ENCODE results near the gene TMEM163. TPM values are rescaled to one million over a fixed set of nuclear protein-coding genes. Genes with fewer than 3 reads are reported as not detected.

TMEM163 gene
- total RNA-seq, 4 donors from 2014 or later: 0.34 to 1.2 TPM; not detected in 2

DNA sequence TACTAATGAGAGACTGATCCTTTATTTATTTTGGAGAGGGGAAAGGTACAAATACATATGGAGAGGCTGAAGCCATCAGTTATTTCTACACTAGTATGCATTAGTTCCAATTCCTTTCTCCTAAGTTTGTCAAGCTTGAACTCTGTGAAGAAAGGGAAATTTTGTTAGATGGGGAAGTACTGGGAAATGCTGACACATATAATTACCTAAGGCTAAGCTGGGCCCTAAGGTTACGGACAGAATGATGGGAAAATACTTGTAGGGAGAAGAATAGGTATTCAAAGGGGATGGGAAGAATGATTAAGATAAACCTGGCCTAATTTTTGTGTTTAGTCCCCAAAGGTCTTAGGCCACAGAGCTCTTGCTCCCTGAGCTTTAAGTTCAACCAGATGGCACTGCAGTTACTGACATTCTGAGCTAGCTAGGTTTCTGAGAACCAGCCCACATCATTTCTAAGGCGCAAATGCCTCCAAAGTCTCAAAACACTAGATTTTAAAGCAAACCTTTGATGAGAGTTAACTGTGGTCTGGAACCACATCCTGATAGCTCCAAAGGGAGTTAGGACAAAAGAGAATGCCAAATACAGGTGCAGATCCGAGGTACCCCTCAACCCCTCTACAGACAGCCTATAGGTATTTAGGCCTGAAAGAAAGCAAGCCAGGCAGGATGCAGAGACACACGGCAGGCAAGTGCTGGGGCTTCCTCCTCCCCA, 2.7 kb downstream of the TMEM163 start:
- no peak overlapping the region for H3K27ac ChIP-seq
- no peaks in the 10 kb centered on the region for H3K36me3 ChIP-seq
- peaks cover 16 to 31% of the 10 kb centered on the region in 2 donors for H3K27me3 ChIP-seq
- peaks cover 0 to 13% of the 10 kb centered on the region in 2 donors for H3K4me1 ChIP-seq
- H3K9me3 ChIP-seq: no peaks in the 10 kb centered on the region
- DNase-seq: no peak
- intact Hi-C loops (cut with DNase I; ENCODE audit: low total_unique reads): no loop called here
- no peak overlapping the region for H3K4me3 ChIP-seq
- TF ChIP-seq, protein P1, sequence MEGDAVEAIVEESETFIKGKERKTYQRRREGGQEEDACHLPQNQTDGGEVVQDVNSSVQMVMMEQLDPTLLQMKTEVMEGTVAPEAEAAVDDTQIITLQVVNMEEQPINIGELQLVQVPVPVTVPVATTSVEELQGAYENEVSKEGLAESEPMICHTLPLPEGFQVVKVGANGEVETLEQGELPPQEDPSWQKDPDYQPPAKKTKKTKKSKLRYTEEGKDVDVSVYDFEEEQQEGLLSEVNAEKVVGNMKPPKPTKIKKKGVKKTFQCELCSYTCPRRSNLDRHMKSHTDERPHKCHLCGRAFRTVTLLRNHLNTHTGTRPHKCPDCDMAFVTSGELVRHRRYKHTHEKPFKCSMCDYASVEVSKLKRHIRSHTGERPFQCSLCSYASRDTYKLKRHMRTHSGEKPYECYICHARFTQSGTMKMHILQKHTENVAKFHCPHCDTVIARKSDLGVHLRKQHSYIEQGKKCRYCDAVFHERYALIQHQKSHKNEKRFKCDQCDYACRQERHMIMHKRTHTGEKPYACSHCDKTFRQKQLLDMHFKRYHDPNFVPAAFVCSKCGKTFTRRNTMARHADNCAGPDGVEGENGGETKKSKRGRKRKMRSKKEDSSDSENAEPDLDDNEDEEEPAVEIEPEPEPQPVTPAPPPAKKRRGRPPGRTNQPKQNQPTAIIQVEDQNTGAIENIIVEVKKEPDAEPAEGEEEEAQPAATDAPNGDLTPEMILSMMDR (IDR thresholded peaks at IDR 0.05): no peak
- TF ChIP-seq POLR2A (IDR thresholded peaks at IDR 0.05): no peak

DNA sequence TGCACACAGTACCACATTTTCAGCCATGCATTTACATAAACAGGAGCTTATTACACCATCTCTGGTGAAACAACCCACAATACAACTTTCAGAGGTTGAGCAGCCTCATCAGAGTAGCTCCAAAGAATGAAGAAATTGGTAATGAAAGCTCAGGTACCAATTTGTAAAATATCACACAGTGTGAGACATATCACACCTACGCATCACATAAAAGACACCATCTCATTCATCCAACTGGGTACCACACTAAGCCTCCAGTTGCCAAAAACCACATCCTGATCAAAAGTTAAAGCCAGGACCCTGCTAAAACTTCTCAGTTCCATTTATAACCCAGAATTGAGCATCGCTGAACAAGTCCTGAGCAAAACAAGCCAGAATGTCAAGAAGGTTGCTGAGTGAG, 4.6 kb downstream of the TMEM163 start:
- no peaks in the 10 kb centered on the region for H3K36me3 ChIP-seq
- intact Hi-C loops (cut with DNase I; ENCODE audit: low total_unique reads): no loop called here

DNA sequence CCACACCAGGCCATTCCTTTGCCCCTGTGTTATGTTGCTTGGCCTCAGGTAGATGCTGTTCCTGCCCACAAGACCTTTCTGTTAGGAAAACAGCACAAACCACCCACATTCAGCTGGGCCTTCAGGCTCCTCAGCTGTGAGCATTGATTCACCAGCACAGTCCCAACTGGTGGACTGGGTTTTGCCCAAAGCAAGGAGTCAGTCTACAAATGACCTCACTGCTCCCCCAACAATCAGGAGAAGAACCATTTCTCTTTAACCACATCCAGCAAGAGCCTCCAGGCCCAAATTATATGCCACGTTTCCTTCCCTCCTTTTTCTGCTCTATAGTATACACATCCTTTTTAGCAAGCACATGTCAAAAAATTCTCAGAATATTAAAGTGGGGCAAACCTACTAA, 5.2 kb downstream of the TMEM163 start:
- intact Hi-C loops (cut with DNase I; ENCODE audit: low total_unique reads): no loop called here
- no peak for DNase-seq
- H3K27me3 ChIP-seq: peaks cover 13 to 31% of the 10 kb centered on the region in 2 donors

More for the DNA sequence above, 4.6 kb downstream of the TMEM163 start:
- Histone ChIP-seq H3K4me1 (peaks cover 0 to 13% of the 10 kb centered on the region in 2 donors), H3K27ac (no peak overlapping the region), H3K4me3 (no peak overlapping the region), H3K9me3 (no peaks in the 10 kb centered on the region), H3K27me3 (peaks cover 14 to 31% of the 10 kb centered on the region in 2 donors)
- TF ChIP-seq, protein P1 (IDR thresholded peaks at IDR 0.05): no peak
- TF ChIP-seq POLR2A (IDR thresholded peaks at IDR 0.05): no peak
- DNase-seq: no peak

DNA sequence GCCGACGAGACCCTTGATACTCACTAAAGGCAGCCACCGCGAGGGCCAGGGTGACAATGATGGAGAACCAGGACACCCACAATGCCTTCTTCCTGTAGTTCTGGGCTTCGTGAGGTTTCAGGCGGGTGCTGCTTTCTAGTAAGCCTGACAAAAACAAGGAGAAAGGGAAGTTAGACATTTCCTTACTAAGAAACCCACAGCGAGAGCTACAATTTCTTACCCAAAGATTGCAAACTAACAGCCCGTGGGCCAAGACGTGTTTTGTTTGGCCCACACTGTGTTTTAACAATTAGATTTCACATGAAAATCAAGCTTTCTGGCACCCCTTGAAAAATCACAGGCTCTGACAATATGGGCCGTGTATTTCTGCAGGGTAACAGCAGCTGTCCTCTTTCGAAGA, 5.6 kb downstream of the TMEM163 start:
- H3K36me3 ChIP-seq: no peaks in the 10 kb centered on the region
- H3K27ac ChIP-seq: no peak overlapping the region
- peaks cover 11 to 31% of the 10 kb centered on the region in 2 donors for H3K27me3 ChIP-seq
- no peak for TF ChIP-seq POLR2A (IDR thresholded peaks at IDR 0.05)
- TF ChIP-seq, protein P1 (IDR thresholded peaks at IDR 0.05): no peak
- H3K4me3 ChIP-seq: no peak overlapping the region
- peaks cover 0 to 5% of the 10 kb centered on the region in 2 donors for H3K4me1 ChIP-seq
- no peak for DNase-seq
- H3K9me3 ChIP-seq: no peaks in the 10 kb centered on the region
- intact Hi-C loops (cut with DNase I; ENCODE audit: low total_unique reads): no loop called here

More for the DNA sequence above, 5.2 kb downstream of the TMEM163 start:
- no peak overlapping the region for H3K4me3 ChIP-seq
- peaks cover 0 to 9% of the 10 kb centered on the region in 2 donors for H3K4me1 ChIP-seq
- no peaks in the 10 kb centered on the region for H3K9me3 ChIP-seq
- no peak overlapping the region for H3K27ac ChIP-seq
- H3K36me3 ChIP-seq: no peaks in the 10 kb centered on the region
- TF ChIP-seq, protein P1 (IDR thresholded peaks at IDR 0.05): no peak

DNA sequence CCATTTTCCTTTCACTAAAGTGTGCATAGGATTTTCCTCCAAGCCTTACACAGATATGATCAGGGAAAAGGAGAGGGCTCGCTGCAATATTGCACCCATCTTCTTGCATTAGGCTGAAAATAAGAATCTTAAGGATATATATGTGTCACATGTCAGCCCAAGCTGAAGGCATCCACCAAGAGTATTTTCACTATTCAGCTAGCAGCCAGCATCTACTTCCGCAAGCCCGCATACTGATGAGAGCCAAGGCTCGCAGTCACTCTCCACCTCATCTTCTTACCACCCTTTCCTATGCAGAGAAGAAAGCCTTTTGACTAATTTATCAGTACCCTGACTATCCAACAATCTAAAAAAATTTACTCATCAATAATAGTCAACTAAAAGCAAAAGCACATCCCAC, 6.1 kb downstream of the TMEM163 start:
- DNase-seq: no peak
- Histone ChIP-seq H3K36me3 (no peaks in the 10 kb centered on the region), H3K9me3 (no peaks in the 10 kb centered on the region), H3K4me3 (no peak overlapping the region), H3K4me1 (peaks cover 0 to under 1% of the 10 kb centered on the region in 2 donors), H3K27ac (no peak overlapping the region), H3K27me3 (peaks cover 6 to 28% of the 10 kb centered on the region in 2 donors)
- TF ChIP-seq POLR2A (IDR thresholded peaks at IDR 0.05): no peak
- TF ChIP-seq, protein P1 (IDR thresholded peaks at IDR 0.05): no peak
- intact Hi-C loops (cut with DNase I; ENCODE audit: low total_unique reads): no loop called here

Measured in uterus (tissue), 4 donors.